Caco-2 (cell line): ENCODE measurements around the gene CACNB2. TPM values are rescaled to one million over a fixed set of nuclear protein-coding genes. Genes with fewer than 3 reads are reported as not detected.

Experiments used
- BruUV-seq: library from RNA; stranded (reverse); fragments of 400-500 nt; replicated peaks from 2 replicates; lab custom pipeline; 2021; lab: Mats Ljungman, UMichigan
- CTCF ChIA-PET: fragments of 300-600 bp; sonication (Branson Sonifier 250); formaldehyde crosslinking; loops from one replicate; lab custom pipeline; 2022; ENCODE audit warnings: antibody characterized with exemption; lab: Charles Lee
- POLR2A ChIA-PET: fragments of 300-600 bp; sonication (Branson Sonifier 250); formaldehyde crosslinking; loops from one replicate; lab custom pipeline; 2022; ENCODE audit warnings: antibody characterized with exemption; lab: Charles Lee
- DNase-seq, 2 experiments: peaks; one replicate each; pipeline versions ENCODE4 v3.0.0 to v3.0.0-alpha.2; 2020 to 2022
- H3K27me3 ChIP-seq: replicated peaks from 2 replicates; pipeline ENCODE4 v1.6.0; 2011; ENCODE audit warnings: low read length; ENCODE audit not compliant: control insufficient read depth, insufficient read depth
- H3K36me3 ChIP-seq: 2 replicates; pipeline ENCODE4 v1.5.1; 2011; ENCODE audit warnings: low read length; ENCODE audit not compliant: control insufficient read depth, insufficient read depth
- H3K4me1 ChIP-seq: fragments of 250-450 bp; sonication (Bioruptor Pico); 2 replicates; pipeline ENCODE4 v1.5.1; 2020; ENCODE audit warnings: mild to moderate bottlenecking
- H3K4me3 ChIP-seq: 2 replicates; pipeline ENCODE4 v1.5.1; 2011; ENCODE audit warnings: low read depth, mild to moderate bottlenecking, control low read depth, low read length
- H3K9me3 ChIP-seq: fragments of 250-450 bp; sonication (Bioruptor Pico); 2 replicates; pipeline ENCODE4 v1.5.1; 2020; ENCODE audit warnings: mild to moderate bottlenecking, moderate library complexity
- H3K27ac Mint-ChIP-seq: one replicate; pipeline ENCODE4 v1.8.0; 2022; ENCODE audit warnings: mixed read lengths; ENCODE audit not compliant: unreplicated experiment
- H3K27me3 Mint-ChIP-seq: one replicate; pipeline ENCODE4 v1.8.0; 2022; ENCODE audit warnings: mixed read lengths; ENCODE audit not compliant: insufficient read depth, unreplicated experiment
- H3K36me3 Mint-ChIP-seq: one replicate; pipeline ENCODE4 v1.8.0; 2022; ENCODE audit warnings: mild to moderate bottlenecking, mixed read lengths; ENCODE audit not compliant: insufficient read depth, unreplicated experiment
- H3K4me1 Mint-ChIP-seq: one replicate; pipeline ENCODE4 v1.8.0; 2022; ENCODE audit warnings: low read depth, mixed read lengths; ENCODE audit not compliant: unreplicated experiment
- H3K4me3 Mint-ChIP-seq: one replicate; pipeline ENCODE4 v1.8.0; 2022; ENCODE audit warnings: mild to moderate bottlenecking, moderate library complexity, mixed read lengths; ENCODE audit not compliant: unreplicated experiment
- H3K9me3 Mint-ChIP-seq: one replicate; pipeline ENCODE4 v1.8.0; 2022; ENCODE audit warnings: mixed read lengths; ENCODE audit not compliant: unreplicated experiment
- CTCF ChIP-seq, 2 experiments: fragments of 200-600 bp in 1 of 2; IDR thresholded peaks; 1 replicate in 1 of 2; 2 replicates in 1 of 2; pipeline versions ENCODE4 v1.5.1 to v1.8.0; 2011 to 2022; ENCODE audit warnings: antibody characterized with exemption in 1 of 2, control low read depth in 1 of 2, inconsistent platforms in 1 of 2, low read depth in 1 of 2, low read length in 1 of 2, mild to moderate bottlenecking in 1 of 2, moderate library complexity in 1 of 2; ENCODE audit not compliant: insufficient read depth in 1 of 2, severe bottlenecking in 1 of 2, unreplicated experiment in 1 of 2
- intact Hi-C: fragments of 100-400 bp; cut with micrococcal nuclease; formaldehyde crosslinking; loops from one replicate; pipeline ENCODE4 v1.10.0; 2022; ENCODE audit not compliant: unreplicated experiment
- total RNA-seq: library from RNA; stranded (reverse); gene quantifications from 2 replicates; pipeline ENCODE4 v1.2.3, GENCODE V29; 2022

CACNB2 gene
- total RNA-seq, 1 experiment from 2014 or later: 0.98 TPM

- intact Hi-C loops: no loop called here
- no TSS peak for BruUV-seq
These were observed 61.7 kb downstream of the CACNB2 start for GRCh38 chr10:18201877-18202276.

GRCh38 chr10:18202680-18203460 is 62.6 kb downstream of the CACNB2 start:
- no peaks in the 10 kb centered on the region for H3K4me1 Mint-ChIP-seq
- ChIA-PET POLR2A (no interaction called here), CTCF (no interaction called here)
- Histone ChIP-seq H3K27me3 (no peaks in the 10 kb centered on the region), H3K36me3 (no peaks in the 10 kb centered on the region), H3K4me3 (no peak overlapping the region), H3K4me1 (no peaks in the 10 kb centered on the region), H3K9me3 (no peaks in the 10 kb centered on the region)
- no peak overlapping the region for H3K4me3 Mint-ChIP-seq
- intact Hi-C loops: no loop called here
- no peaks in the 10 kb centered on the region for H3K36me3 Mint-ChIP-seq
- no peak overlapping the region for H3K27ac Mint-ChIP-seq
- TF ChIP-seq CTCF (IDR thresholded peaks at IDR 0.05; ENCODE audit: insufficient read depth in 1 of 2, low read depth in 1 of 2, low read length in 1 of 2, severe bottlenecking in 1 of 2, unreplicated experiment in 1 of 2): no peak
- no peak for DNase-seq
- no peaks in the 10 kb centered on the region for H3K9me3 Mint-ChIP-seq
- H3K27me3 Mint-ChIP-seq: peaks cover 17% of the 10 kb centered on the region
- BruUV-seq: no TSS peak

More at GRCh38 chr10:18201877-18202276, 61.7 kb downstream of the CACNB2 start:
- no peak overlapping the region for H3K4me3 Mint-ChIP-seq
- no peaks in the 10 kb centered on the region for H3K36me3 Mint-ChIP-seq
- H3K27me3 Mint-ChIP-seq: peaks cover 17% of the 10 kb centered on the region
- CTCF ChIA-PET: no interaction called here
- Histone ChIP-seq H3K36me3 (no peaks in the 10 kb centered on the region), H3K4me3 (no peak overlapping the region), H3K4me1 (no peaks in the 10 kb centered on the region), H3K27me3 (no peaks in the 10 kb centered on the region), H3K9me3 (no peaks in the 10 kb centered on the region)
- POLR2A ChIA-PET: no interaction called here
- no peak for TF ChIP-seq CTCF (IDR thresholded peaks at IDR 0.05; ENCODE audit: insufficient read depth in 1 of 2, low read depth in 1 of 2, low read length in 1 of 2, severe bottlenecking in 1 of 2, unreplicated experiment in 1 of 2)
- no peak overlapping the region for H3K27ac Mint-ChIP-seq
- no peaks in the 10 kb centered on the region for H3K4me1 Mint-ChIP-seq
- no peak for DNase-seq
- no peaks in the 10 kb centered on the region for H3K9me3 Mint-ChIP-seq

GRCh38 chr10:18203471-18203870 is 63.2 kb downstream of the CACNB2 start:
- Mint-ChIP-seq H3K9me3 (no peaks in the 10 kb centered on the region), H3K4me3 (no peak overlapping the region), H3K27me3 (peaks cover 17% of the 10 kb centered on the region), H3K4me1 (no peaks in the 10 kb centered on the region), H3K36me3 (no peaks in the 10 kb centered on the region), H3K27ac (no peak overlapping the region)
- Histone ChIP-seq H3K36me3 (no peaks in the 10 kb centered on the region), H3K9me3 (no peaks in the 10 kb centered on the region), H3K4me3 (no peak overlapping the region), H3K4me1 (no peaks in the 10 kb centered on the region), H3K27me3 (no peaks in the 10 kb centered on the region)
- no TSS peak for BruUV-seq
- CTCF ChIA-PET: no interaction called here
- POLR2A ChIA-PET: no interaction called here
- intact Hi-C loops: no loop called here
- no peak for DNase-seq
- no peak for TF ChIP-seq CTCF (IDR thresholded peaks at IDR 0.05; ENCODE audit: insufficient read depth in 1 of 2, low read depth in 1 of 2, low read length in 1 of 2, severe bottlenecking in 1 of 2, unreplicated experiment in 1 of 2)
